Neural cell (in vitro differentiated cells): Measurements from ENCODE around the gene DNM3. TPM values are rescaled to one million over a fixed set of nuclear protein-coding genes. Genes with fewer than 3 reads are reported as not detected.

Experiments
- H2AFZ ChIP-seq: fragments of 200-600, 300-800 bp; sonication (generic), shearing (Covaris generic); 2 replicates; pipeline ENCODE4 v1.6.0; 2014; ENCODE audit warnings: low read depth, mild to moderate bottlenecking, antibody characterized with exemption, low read length, moderate library complexity
- H3F3A ChIP-seq: fragments of 200-600 bp; shearing (Covaris generic); 2 replicates; pipeline ENCODE4 v1.6.1; 2016; ENCODE audit warnings: mild to moderate bottlenecking, moderate library complexity, mixed read lengths, antibody characterized with exemption, low read length; ENCODE audit not compliant: insufficient read depth, poor library complexity, severe bottlenecking
- H3K27ac ChIP-seq: fragments of 200-600, 300-800 bp; sonication (generic), shearing (Covaris generic); 2 replicates; pipeline ENCODE4 v1.5.1; 2014; ENCODE audit warnings: mild to moderate bottlenecking, low read length, moderate library complexity
- H3K27me3 ChIP-seq: fragments of 300-800, 200-600 bp; sonication (generic), shearing (Covaris generic); 2 replicates; pipeline ENCODE4 v1.6.0; 2014; ENCODE audit warnings: mild to moderate bottlenecking, low read depth, low read length, moderate library complexity; ENCODE audit not compliant: insufficient read depth
- H3K36me3 ChIP-seq: fragments of 300-800, 200-600 bp; sonication (generic), shearing (Covaris generic); 2 replicates; pipeline ENCODE4 v1.5.1; 2014; ENCODE audit warnings: mild to moderate bottlenecking, antibody characterized with exemption, low read length, moderate library complexity; ENCODE audit not compliant: insufficient read depth
- H3K4me2 ChIP-seq: fragments of 300-800, 200-600 bp; sonication (generic), shearing (Covaris generic); 2 replicates; pipeline ENCODE4 v1.6.0; 2014; ENCODE audit warnings: mild to moderate bottlenecking, low read length
- H3K4me3 ChIP-seq: fragments of 300-800, 200-600 bp; sonication (generic), shearing (Covaris generic); 2 replicates; pipeline ENCODE4 v1.5.1; 2014; ENCODE audit warnings: mild to moderate bottlenecking, low read length, moderate library complexity
- H3K79me2 ChIP-seq: fragments of 200-600 bp; shearing (Covaris generic); replicated peaks from 2 replicates; pipeline ENCODE4 v1.6.0; 2014; ENCODE audit warnings: mild to moderate bottlenecking, low read length, moderate library complexity; ENCODE audit not compliant: insufficient read depth
- H3K9ac ChIP-seq: fragments of 300-800, 200-600 bp; sonication (generic), shearing (Covaris generic); 2 replicates; pipeline ENCODE4 v1.6.1; 2016; ENCODE audit warnings: mild to moderate bottlenecking, low read length, mixed read lengths
- H3K9me2 ChIP-seq: fragments of 200-600 bp; shearing (Covaris generic); 2 replicates; pipeline ENCODE4 v1.6.1; 2016; ENCODE audit warnings: mild to moderate bottlenecking, low read length, mixed read lengths; ENCODE audit not compliant: insufficient read depth
- H3K9me3 ChIP-seq: fragments of 200-600, 300-800 bp; sonication (generic), shearing (Covaris generic); 2 replicates; pipeline ENCODE4 v1.6.1; 2016; ENCODE audit warnings: mild to moderate bottlenecking, mixed run types, low read length, moderate library complexity, mixed read lengths
- H4K20me1 ChIP-seq: fragments of 200-600 bp; shearing (Covaris generic); 2 replicates; pipeline ENCODE4 v1.6.1; 2016; ENCODE audit warnings: mild to moderate bottlenecking, mixed run types; ENCODE audit not compliant: insufficient read depth
- EP300 ChIP-seq: fragments of 450-650 bp; conservative IDR thresholded peaks from 2 replicates; pipeline ENCODE4 v1.6.1; 2014; ENCODE audit warnings: antibody characterized with exemption, mild to moderate bottlenecking, moderate library complexity; ENCODE audit not compliant: poor library complexity, severe bottlenecking
- EZH2 ChIP-seq: fragments of 200-600, 300-800 bp; shearing (Covaris generic), sonication (generic); IDR thresholded peaks from 2 replicates; pipeline ENCODE4 v1.6.1; 2014; ENCODE audit warnings: antibody characterized with exemption, low read length, borderline replicate concordance, mild to moderate bottlenecking; ENCODE audit not compliant: insufficient read depth, poor library complexity, severe bottlenecking
- MXI1 ChIP-seq: fragments of 450-650 bp; conservative IDR thresholded peaks from 2 replicates; pipeline ENCODE4 v1.6.1; 2014; ENCODE audit warnings: antibody characterized with exemption, mild to moderate bottlenecking; ENCODE audit not compliant: poor library complexity, severe bottlenecking
- RAD21 ChIP-seq: fragments of 450-650 bp; conservative IDR thresholded peaks from 2 replicates; pipeline ENCODE4 v1.6.1; 2014; ENCODE audit warnings: antibody characterized with exemption, mild to moderate bottlenecking, moderate library complexity
- REST ChIP-seq: IDR thresholded peaks from 2 replicates; pipeline ENCODE4 v1.6.1; 2012; ENCODE audit warnings: borderline replicate concordance
- SMC3 ChIP-seq: fragments of 450-650 bp; conservative IDR thresholded peaks from 2 replicates; pipeline ENCODE4 v1.6.1; 2014; ENCODE audit warnings: antibody characterized with exemption, mild to moderate bottlenecking, moderate library complexity; ENCODE audit not compliant: poor library complexity
- TAF1 ChIP-seq: IDR thresholded peaks from 2 replicates; pipeline ENCODE4 v1.6.1; 2012; ENCODE audit warnings: low read depth
- polyA plus RNA-seq: library from polyadenylated mRNA; depleted of rRNA; stranded (reverse); fragments of >200 nt; gene quantifications from 2 replicates; pipeline ENCODE4 v1.2.3, GENCODE V29; 2014

The DNM3 gene
- polyA plus RNA-seq, 1 donor from 2014 or later, result 37.1 TPM

- no peaks in the 10 kb centered on the region for H3K9me3 ChIP-seq
- H3K4me3 ChIP-seq, result no peak overlapping the region
- no peaks in the 10 kb centered on the region for H3F3A ChIP-seq
- H2AFZ ChIP-seq, result no peak overlapping the region
- no peaks in the 10 kb centered on the region for H3K27me3 ChIP-seq
- H3K9ac ChIP-seq, result no peak overlapping the region
- H3K9me2 ChIP-seq, result no peaks in the 10 kb centered on the region
- H4K20me1 ChIP-seq, result no peaks in the 10 kb centered on the region
- no peak overlapping the region for H3K27ac ChIP-seq
- H3K79me2 ChIP-seq, result no peaks in the 10 kb centered on the region
- H3K4me2 ChIP-seq, result no peak overlapping the region
- H3K36me3 ChIP-seq, result no peaks in the 10 kb centered on the region
- TF ChIP-seq RAD21, result no peak
- no peak for TF ChIP-seq SMC3
- no peak for TF ChIP-seq EP300
- TF ChIP-seq REST, result no peak
- TF ChIP-seq MXI1, result no peak
Observed at GRCh38 chr1:171850651-171851350, 9.5 kb downstream of the DNM3 start.

- Histone ChIP-seq H3K9ac (no peak overlapping the region), H3K4me3 (no peak overlapping the region), H2AFZ (no peak overlapping the region), H3F3A (no peaks in the 10 kb centered on the region), H3K27me3 (no peaks in the 10 kb centered on the region), H3K27ac (no peak overlapping the region), H4K20me1 (no peaks in the 10 kb centered on the region), H3K79me2 (no peaks in the 10 kb centered on the region), H3K36me3 (no peaks in the 10 kb centered on the region), H3K9me3 (no peaks in the 10 kb centered on the region), H3K9me2 (no peaks in the 10 kb centered on the region), H3K4me2 (no peak overlapping the region)
- TF ChIP-seq RAD21 (no peak), EP300 (no peak)
Observed at GRCh38 chr1:171852272-171852671, 11.0 kb downstream of the DNM3 start.

GRCh38 chr1:171855381-171855780 is 14.1 kb downstream of the DNM3 start:
- no peaks in the 10 kb centered on the region for H3K79me2 ChIP-seq
- no peaks in the 10 kb centered on the region for H3K27me3 ChIP-seq
- TF ChIP-seq EP300 (no peak), EZH2 (no peak), TAF1 (no peak), MXI1 (no peak)
- no peaks in the 10 kb centered on the region for H4K20me1 ChIP-seq
- peaks cover 5% of the 10 kb centered on the region for H3K36me3 ChIP-seq
- no peak overlapping the region for H3K4me3 ChIP-seq
- no peaks in the 10 kb centered on the region for H3K9me2 ChIP-seq
- no peak overlapping the region for H3K9ac ChIP-seq
- no peak overlapping the region for H2AFZ ChIP-seq
- no peak overlapping the region for H3K27ac ChIP-seq
- H3K4me2 ChIP-seq, result no peak overlapping the region
- H3K9me3 ChIP-seq, result no peaks in the 10 kb centered on the region
- H3F3A ChIP-seq, result no peaks in the 10 kb centered on the region
